HEK293 (cell line): ENCODE results near the gene VAV3.

Source experiments
- CTCF ChIA-PET: fragments of 350-600 bp; formaldehyde crosslinking; extraction: SDS; loops from one replicate; lab custom pipeline; 2021; ENCODE audit warnings: antibody characterized with exemption; lab: Yijun Ruan, JAX
- POLR2A ChIA-PET: fragments of 300-600 bp; formaldehyde crosslinking; extraction: SDS; loops from one replicate; lab custom pipeline; 2020; ENCODE audit warnings: antibody characterized with exemption, inconsistent platforms; lab: Yijun Ruan, JAX
- H3K27ac ChIP-seq: fragments of 200-500 bp; sonication (Bioruptor generic); 2 replicates; pipeline ENCODE4 v1.5.1; 2014; ENCODE audit warnings: low read depth, low read length, control low read depth, inconsistent platforms; ENCODE audit errors: extremely low read depth
- H3K36me3 ChIP-seq, 2 experiments: fragments of 200-500 bp in 1 of 2; sonication (Bioruptor generic) in 1 of 2; 1 replicate in 1 of 2; 2 replicates in 1 of 2; pipeline ENCODE4 v1.5.1; 2014 to 2017; ENCODE audit warnings: inconsistent platforms in 2 of 2, low read length in 2 of 2; ENCODE audit not compliant: control insufficient read depth in 2 of 2, insufficient read depth in 1 of 2
- H3K4me1 ChIP-seq: fragments of 200-500 bp; sonication (Bioruptor generic); 2 replicates; pipeline ENCODE4 v1.5.1; 2014; ENCODE audit warnings: mild to moderate bottlenecking, low read length, inconsistent platforms; ENCODE audit not compliant: control insufficient read depth, insufficient read depth
- H3K4me3 ChIP-seq: 2 replicates; pipeline ENCODE4 v1.5.1; 2011; ENCODE audit warnings: low read depth, mild to moderate bottlenecking, control low read depth, low read length, moderate library complexity
- H3K9me3 ChIP-seq: fragments of 200-500 bp; sonication (Bioruptor generic); 2 replicates; pipeline ENCODE4 v1.5.1; 2014; ENCODE audit warnings: low read depth, low read length, inconsistent platforms; ENCODE audit not compliant: control insufficient read depth, insufficient read depth
- EGR2 ChIP-seq: fragments of 450-650 bp; formaldehyde crosslinking; IDR thresholded peaks from 2 replicates; pipeline ENCODE4 v1.5.1; 2016; ENCODE audit warnings: low read depth, missing biosample characterization, missing genetic modification characterization
- FEZF1 ChIP-seq: fragments of 450-650 bp; formaldehyde crosslinking; IDR thresholded peaks from 2 replicates; pipeline ENCODE4 v1.5.1; 2016; ENCODE audit warnings: missing biosample characterization, missing genetic modification characterization
- HOXA7 ChIP-seq: sonication (generic); formaldehyde crosslinking; IDR thresholded peaks from 2 replicates; pipeline ENCODE4 v1.8.1; 2022; ENCODE audit warnings: missing genetic modification reagents, borderline replicate concordance
- HOXC10 ChIP-seq: sonication (generic); formaldehyde crosslinking; IDR thresholded peaks from 2 replicates; pipeline ENCODE4 v1.8.1; 2023; ENCODE audit warnings: mild to moderate bottlenecking, missing genetic modification reagents
- KLF9 ChIP-seq: fragments of 450-650 bp; formaldehyde crosslinking; IDR thresholded peaks from 2 replicates; pipeline ENCODE4 v1.5.1; 2016; ENCODE audit warnings: missing biosample characterization, missing genetic modification characterization, low read depth
- OSR2 ChIP-seq: fragments of 450-650 bp; formaldehyde crosslinking; IDR thresholded peaks from 2 replicates; pipeline ENCODE4 v1.5.1; 2016; ENCODE audit warnings: missing biosample characterization, missing genetic modification characterization
- PRDM6 ChIP-seq: fragments of 450-650 bp; formaldehyde crosslinking; IDR thresholded peaks from 2 replicates; pipeline ENCODE4 v1.5.1; 2017; ENCODE audit warnings: missing biosample characterization, missing genetic modification characterization
- SP3 ChIP-seq: fragments of 450-650 bp; formaldehyde crosslinking; IDR thresholded peaks from 2 replicates; pipeline ENCODE4 v1.5.1; 2016; ENCODE audit warnings: missing biosample characterization, missing genetic modification characterization
- WT1 ChIP-seq: fragments of 450-650 bp; formaldehyde crosslinking; IDR thresholded peaks from 2 replicates; pipeline ENCODE4 v1.5.1; 2016; ENCODE audit warnings: missing biosample characterization, missing genetic modification characterization
- ZBTB6 ChIP-seq: fragments of 450-650 bp; formaldehyde crosslinking; IDR thresholded peaks from 2 replicates; pipeline ENCODE4 v1.5.1; 2017; ENCODE audit warnings: missing biosample characterization, missing genetic modification characterization
- ZNF292 ChIP-seq: fragments of 450-650 bp; formaldehyde crosslinking; IDR thresholded peaks from 2 replicates; pipeline ENCODE4 v1.5.1; 2016; ENCODE audit warnings: low read depth, missing biosample characterization, missing genetic modification characterization, borderline replicate concordance
- ZNF433 ChIP-seq: fragments of 450-650 bp; formaldehyde crosslinking; IDR thresholded peaks from 2 replicates; pipeline ENCODE4 v1.5.1; 2016; ENCODE audit warnings: missing biosample characterization, missing genetic modification characterization, low read depth
- ZNF529 ChIP-seq: fragments of 450-650 bp; formaldehyde crosslinking; IDR thresholded peaks from 2 replicates; pipeline ENCODE4 v1.5.1; 2017; ENCODE audit warnings: missing genetic modification characterization, missing biosample characterization; ENCODE audit not compliant: insufficient replicate concordance
- ZNF600 ChIP-seq: fragments of 450-650 bp; formaldehyde crosslinking; IDR thresholded peaks from 2 replicates; pipeline ENCODE4 v1.5.1; 2016; ENCODE audit warnings: missing biosample characterization, missing genetic modification characterization
- ZNF626 ChIP-seq: fragments of 450-650 bp; sonication (Bioruptor Pico); formaldehyde crosslinking; IDR thresholded peaks from 2 replicates; pipeline ENCODE4 v1.5.1; 2018; ENCODE audit warnings: missing biosample characterization, missing genetic modification characterization, inconsistent platforms
- ZNF664 ChIP-seq: fragments of 450-650 bp; formaldehyde crosslinking; IDR thresholded peaks from 2 replicates; pipeline ENCODE4 v1.5.1; 2016; ENCODE audit warnings: missing biosample characterization, missing genetic modification characterization
- ZSCAN16 ChIP-seq: fragments of 450-650 bp; formaldehyde crosslinking; IDR thresholded peaks from 2 replicates; pipeline ENCODE4 v1.5.1; 2016; ENCODE audit warnings: missing biosample characterization, missing genetic modification characterization

The VAV3 gene

GRCh38 chr1:107682467-107682866 lies 282.5 kb downstream of the VAV3 start (continued):
- TF ChIP-seq ZBTB6 (tag by site-specific recombination), result no peak
- TF ChIP-seq SP3 (tag by site-specific recombination), result no peak
- TF ChIP-seq ZNF433 (tag by site-specific recombination), result no peak
- 0 out of 2 replicates have a peak, but pooled peaks have one; percentile 25 for TF ChIP-seq KLF9 (tag by site-specific recombination)
- TF ChIP-seq ZSCAN16, result no peak

- no peaks in the 10 kb centered on the region for H3K9me3 ChIP-seq
- POLR2A ChIA-PET, result no interaction called here
- TF ChIP-seq ZNF529 (tag by site-specific recombination) (no peak), OSR2 (tag by site-specific recombination) (peak; percentile 34; the same call in 1 of the 2 replicates)
- CTCF ChIA-PET, result interaction anchor here (0.6 kb wide), 1 partner anchor 15 kb away, joined by 5 read pairs; no protein-coding TSS in a partner anchor
- no peak overlapping the region for H3K4me3 ChIP-seq
- H3K27ac ChIP-seq, result no peak overlapping the region
- H3K36me3 ChIP-seq, result no peaks in the 10 kb centered on the region
- peaks cover 24% of the 10 kb centered on the region for H3K4me1 ChIP-seq
These were observed 283.9 kb downstream of the VAV3 start for GRCh38 chr1:107681001-107681479.

- H3K9me3 ChIP-seq, result no peaks in the 10 kb centered on the region
- H3K36me3 ChIP-seq, result no peaks in the 10 kb centered on the region
- no peak overlapping the region for H3K27ac ChIP-seq
- POLR2A ChIA-PET, result no interaction called here
- CTCF ChIA-PET, result no interaction called here
- TF ChIP-seq WT1 (tag by site-specific recombination), result peak; percentile 46; the same call in 1 of the 2 replicates
- no peak for TF ChIP-seq ZNF626 (tag by site-specific recombination)
- peak; percentile 47; the same call in 1 of the 2 replicates for TF ChIP-seq FEZF1
- TF ChIP-seq EGR2 (tag by site-specific recombination), result no peak
- TF ChIP-seq HOXC10, result no peak
- peak; percentile 63 for TF ChIP-seq ZNF600 (tag by site-specific recombination)
- TF ChIP-seq ZNF664 (tag by site-specific recombination), result peak; percentile 57; the same call in 1 of the 2 replicates
- TF ChIP-seq HOXA7 (CRISPR knock-in tag), result no peak
- TF ChIP-seq, all 188 proteins: peak for 4
- peaks cover 24% of the 10 kb centered on the region for H3K4me1 ChIP-seq
- no peak overlapping the region for H3K4me3 ChIP-seq
These were observed 284.4 kb downstream of the VAV3 start for GRCh38 chr1:107680579-107680985.

GRCh38 chr1:107679411-107679953 lies 285.5 kb downstream of the VAV3 start:
- peaks cover 24% of the 10 kb centered on the region for H3K4me1 ChIP-seq
- H3K36me3 ChIP-seq, result no peaks in the 10 kb centered on the region
- no peak overlapping the region for H3K27ac ChIP-seq
- no peak overlapping the region for H3K4me3 ChIP-seq
- no peak for TF ChIP-seq ZNF292
- TF ChIP-seq PRDM6 (tag by site-specific recombination), result peak; percentile 76
- no peaks in the 10 kb centered on the region for H3K9me3 ChIP-seq
- ChIA-PET CTCF (interaction anchor here (0.5 kb wide), 1 partner anchor 10 kb away, joined by 3 read pairs; no protein-coding TSS in a partner anchor), POLR2A (no interaction called here)
